HL-60 (cell line): ENCODE results near the gene KDM2B.

ENCODE experiments used
- DNase-seq, 2 experiments: peaks; one replicate each; pipeline ENCODE4 v3.0.0-alpha.2; 2010 to 2020; ENCODE audit warnings: low read depth in 1 of 2, low spot score in 1 of 2
- H3K27ac ChIP-seq: fragments of 250-450 bp; sonication (Bioruptor Pico); replicated peaks from 2 replicates; pipeline ENCODE4 v1.5.1; 2020; ENCODE audit warnings: mild to moderate bottlenecking, moderate library complexity
- H3K27me3 ChIP-seq: fragments of 250-450 bp; sonication (Bioruptor Pico); 2 replicates; pipeline ENCODE4 v1.5.1; 2021; ENCODE audit warnings: mild to moderate bottlenecking, moderate library complexity; ENCODE audit not compliant: insufficient read depth, poor library complexity, severe bottlenecking
- H3K4me3 ChIP-seq: replicated peaks from 2 replicates; pipeline ENCODE4 v1.5.1; 2011; ENCODE audit warnings: mild to moderate bottlenecking, control low read depth, low read length; ENCODE audit not compliant: insufficient read depth
- CTCF ChIP-seq: IDR thresholded peaks from one replicate; pipeline ENCODE4 v1.5.1; 2011; ENCODE audit warnings: low read length, control low read depth, inconsistent platforms; ENCODE audit not compliant: insufficient read depth
- GABPA ChIP-seq: IDR thresholded peaks from 2 replicates; pipeline ENCODE4 v1.6.1; 2012; ENCODE audit warnings: low read depth
- POLR2AphosphoS5 ChIP-seq: IDR thresholded peaks from 2 replicates; pipeline ENCODE4 v1.6.1; 2012; ENCODE audit warnings: low read depth
- REST ChIP-seq: IDR thresholded peaks from 2 replicates; pipeline ENCODE4 v1.6.1; 2012; ENCODE audit warnings: low read depth; ENCODE audit not compliant: insufficient replicate concordance
- SPI1 ChIP-seq: IDR thresholded peaks from 2 replicates; pipeline ENCODE4 v1.6.1; 2012; ENCODE audit warnings: low read depth, mild to moderate bottlenecking, borderline replicate concordance

Gene KDM2B

GRCh38 chr12:121452985-121453360 lies 127.8 kb downstream of the KDM2B start:
- no peak overlapping the region for H3K4me3 ChIP-seq
- TF ChIP-seq POLR2AphosphoS5, result no peak
- no peak for TF ChIP-seq CTCF
- no peak for TF ChIP-seq REST
- TF ChIP-seq GABPA, result no peak
- no peak for TF ChIP-seq SPI1
- no peaks in the 10 kb centered on the region for H3K27me3 ChIP-seq
- no peak for DNase-seq
- no peak overlapping the region for H3K27ac ChIP-seq

- TF ChIP-seq REST, result no peak
- TF ChIP-seq CTCF, result no peak
- no peak for TF ChIP-seq POLR2AphosphoS5
- no peak for TF ChIP-seq SPI1
- no peak for TF ChIP-seq GABPA
- no peak overlapping the region for H3K27ac ChIP-seq
- H3K27me3 ChIP-seq, result no peaks in the 10 kb centered on the region
Measured at GRCh38 chr12:121452340-121452984, 128.4 kb downstream of the KDM2B start.

GRCh38 chr12:121451961-121452339 lies 128.9 kb downstream of the KDM2B start:
- no peak for TF ChIP-seq GABPA
- TF ChIP-seq CTCF, result no peak
- no peak for TF ChIP-seq REST
- no peak for TF ChIP-seq POLR2AphosphoS5
- no peak for TF ChIP-seq SPI1
- H3K27me3 ChIP-seq, result no peaks in the 10 kb centered on the region
- DNase-seq, result no peak

More at GRCh38 chr12:121452340-121452984, 128.4 kb downstream of the KDM2B start:
- DNase-seq, result no peak
- H3K4me3 ChIP-seq, result no peak overlapping the region

More at GRCh38 chr12:121451961-121452339, 128.9 kb downstream of the KDM2B start:
- H3K4me3 ChIP-seq, result no peak overlapping the region
- H3K27ac ChIP-seq, result no peak overlapping the region
